B cell (primary cell): ENCODE measurements around the gene GNG7. TPM values are rescaled to one million over a fixed set of nuclear protein-coding genes. Genes with fewer than 3 reads are reported as not detected.

Experiments
- ATAC-seq: fragments of 200-7000 bp; cut with Tn5 transposase; one replicate; pipeline ENCODE4 v1.10.0; 2021; ENCODE audit warnings: low read depth, mild to moderate bottlenecking, moderate number of reproducible peaks, moderate library complexity
- CTCF ChIA-PET: fragments of 350-600 bp; sonication (Branson Sonifier 250); formaldehyde crosslinking; loops from one replicate; lab custom pipeline; 2021; ENCODE audit warnings: antibody characterized with exemption, inconsistent platforms; lab: Charles Lee
- POLR2A ChIA-PET: fragments of 350-600 bp; sonication (Branson Sonifier 250); formaldehyde crosslinking; loops from one replicate; lab custom pipeline; 2021; ENCODE audit warnings: antibody characterized with exemption; lab: Charles Lee
- DNase-seq: peaks from one replicate; pipeline ENCODE4 v3.0.0; 2013
- H2AFZ ChIP-seq: 2 replicates; pipeline ENCODE4 v1.6.1; 2012; ENCODE audit warnings: mild to moderate bottlenecking, low read depth, low read length; ENCODE audit not compliant: insufficient read depth, poor library complexity, severe bottlenecking
- H3K27ac ChIP-seq, 2 donors: 1 replicate in 1 of 2; 2 replicates in 1 of 2; pipeline ENCODE4 v1.5.1; 2012 to 2013; ENCODE audit warnings: low read length in 2 of 2, mild to moderate bottlenecking in 2 of 2, moderate library complexity in 1 of 2
- H3K27me3 ChIP-seq, 4 experiments: fragments of 200-600 bp in 1 of 4; sonication (generic) in 1 of 4; replicated peaks in 1 of 4; 1 replicate in 2 of 4; 2 replicates in 2 of 4; pipeline versions ENCODE4 v1.6.1 to v1.7.0; 2013 to 2016; ENCODE audit warnings: low read length in 3 of 4, mild to moderate bottlenecking in 2 of 4, mixed read lengths in 1 of 4, moderate library complexity in 1 of 4; ENCODE audit not compliant: insufficient read depth in 4 of 4, control insufficient read depth in 3 of 4; ENCODE audit errors: control extremely low read depth in 1 of 4
- H3K36me3 ChIP-seq, 2 experiments: replicated peaks in 1 of 2; 1 replicate in 1 of 2; 2 replicates in 1 of 2; pipeline versions ENCODE4 v1.6.1 to v1.7.1; 2013; ENCODE audit warnings: low read length in 1 of 2; ENCODE audit not compliant: insufficient read depth in 2 of 2, control insufficient read depth in 1 of 2; ENCODE audit errors: control extremely low read depth in 1 of 2, extremely low read depth in 1 of 2
- H3K4me1 ChIP-seq, 2 donors: fragments of 200-600 bp in 1 of 2; sonication (generic) in 1 of 2; 1 replicate in 1 of 2; 2 replicates in 1 of 2; pipeline versions ENCODE4 v1.5.1 to v1.6.1; 2013 to 2017; ENCODE audit warnings: low read length in 2 of 2; ENCODE audit not compliant: control insufficient read depth in 2 of 2, insufficient read depth in 2 of 2
- H3K4me2 ChIP-seq: replicated peaks from 2 replicates; pipeline ENCODE3; 2012; ENCODE audit warnings: mild to moderate bottlenecking, low read depth, low read length; ENCODE audit not compliant: poor library complexity, severe bottlenecking
- H3K4me3 ChIP-seq, 5 experiments: fragments of 200-600 bp in 1 of 5; sonication (generic) in 1 of 5; 1 replicate in 3 of 5; 2 replicates in 2 of 5; pipeline versions ENCODE4 v1.5.1 to v1.7.0; 2011 to 2016; ENCODE audit warnings: low read length in 4 of 5, mild to moderate bottlenecking in 4 of 5, low read depth in 2 of 5, control low read depth in 1 of 5, moderate library complexity in 1 of 5; ENCODE audit not compliant: insufficient read depth in 1 of 5; ENCODE audit errors: control extremely low read depth in 1 of 5, extremely low read depth in 1 of 5
- H3K79me2 ChIP-seq: fragments of 200-600 bp; sonication (generic); one replicate; pipeline ENCODE4 v1.6.0; 2016; ENCODE audit warnings: low read length; ENCODE audit not compliant: control insufficient read depth, insufficient read depth
- H3K9ac ChIP-seq: fragments of 200-600 bp; sonication (generic); 2 replicates; pipeline ENCODE4 v1.6.1; 2017; ENCODE audit warnings: mild to moderate bottlenecking, low read length, moderate library complexity
- H3K9me3 ChIP-seq, 3 donors: one replicate each; pipeline versions ENCODE4 v1.6.1 to v1.7.1; 2013; ENCODE audit warnings: low read length in 2 of 3; ENCODE audit not compliant: control insufficient read depth in 2 of 3, insufficient read depth in 1 of 3; ENCODE audit errors: control extremely low read depth in 1 of 3
- H4K20me1 ChIP-seq: 2 replicates; pipeline ENCODE4 v1.6.0; 2012; ENCODE audit warnings: mild to moderate bottlenecking, low read length; ENCODE audit not compliant: insufficient read depth, control insufficient read depth, poor library complexity, severe bottlenecking
- H3K27ac Mint-ChIP-seq: one replicate; pipeline ENCODE4 v1.8.0; 2021; ENCODE audit warnings: mixed read lengths
- H3K27me3 Mint-ChIP-seq: one replicate; pipeline ENCODE4 v1.8.0; 2021; ENCODE audit warnings: mixed read lengths
- H3K4me1 Mint-ChIP-seq: one replicate; pipeline ENCODE4 v1.8.0; 2021; ENCODE audit warnings: mixed read lengths
- H3K4me3 Mint-ChIP-seq: one replicate; pipeline ENCODE4 v1.8.0; 2021; ENCODE audit warnings: mixed read lengths
- H3K9me3 Mint-ChIP-seq: one replicate; pipeline ENCODE4 v1.8.0; 2022; ENCODE audit warnings: mixed read lengths; ENCODE audit not compliant: insufficient read depth
- EZH2 ChIP-seq: IDR thresholded peaks from 2 replicates; pipeline ENCODE4 v1.6.1; 2012; ENCODE audit warnings: borderline replicate concordance, low read depth, mild to moderate bottlenecking, moderate library complexity, low read length; ENCODE audit not compliant: insufficient read depth, poor library complexity, severe bottlenecking
- WGBS: methylation state at CpG from one replicate; pipeline ENCODE4 v1.1.5; 2013; ENCODE audit warnings: missing lambda C conversion rate; ENCODE audit not compliant: insufficient coverage; 5-methylcytosine and 5-hydroxymethylcytosine counted together
- intact Hi-C: fragments of 100-400 bp; cut with micrococcal nuclease; formaldehyde crosslinking; loops from one replicate; pipeline ENCODE4 v1.10.0; 2022
- polyA plus RNA-seq: library from polyadenylated mRNA; depleted of rRNA; stranded (reverse); fragments of >200 nt; gene quantifications from 2 replicates; pipeline ENCODE4 v1.2.3, GENCODE V29; 2012
- total RNA-seq, 2 donors: library from RNA; stranded (reverse); fragments of 120-200 nt in 1 of 2; gene quantifications; 1 replicate in 1 of 2; 2 replicates in 1 of 2; pipeline versions ENCODE4 v1.2.3 to v1.2.4, GENCODE V29; 2013 to 2022
- TF ChIP-seq, protein P1 (sequence below): fragments of 200-600 bp; IDR thresholded peaks from one replicate; pipeline ENCODE4 v1.8.0; 2022; ENCODE audit warnings: antibody characterized with exemption, mild to moderate bottlenecking

The GNG7 gene
- total and polyA plus RNA-seq, 2 donors (not counting 1 experiment from before 2014, with no cell fraction given), result 76.3 to 153 TPM

GRCh38 chr19:2726160-2726855 lies 23.8 kb upstream of the GNG7 start:
- DNase-seq (peak; percentile 20), ATAC-seq (no peak)
- H3K4me1 Mint-ChIP-seq, result peaks cover 27% of the 10 kb centered on the region
- POLR2A ChIA-PET, result interaction anchor here (0.6 to 0.7 kb wide), 2 partner anchors 412 to 455 kb away, joined by 3 to 4 read pairs; no protein-coding TSS in a partner anchor
- peaks cover 0 to 5% (median 0%) of the 10 kb centered on the region in 3 donors for H3K9me3 ChIP-seq
- peak overlapping the region; percentile 65 for H2AFZ ChIP-seq
- H3K27me3 Mint-ChIP-seq, result peaks cover 4% of the 10 kb centered on the region
- H3K27ac Mint-ChIP-seq, result no peak overlapping the region
- H3K27ac ChIP-seq, result no peak overlapping the region
- H3K27me3 ChIP-seq, result peaks cover 0 to 13% (median 5%) of the 10 kb centered on the region in 4 experiments
- CTCF ChIA-PET, result interaction anchor here (0.7 to 4.2 kb wide), 4 partner anchors 16 to 77 kb away, joined by 3 to 14 read pairs (median 12); no protein-coding TSS in a partner anchor
- no peaks in the 10 kb centered on the region for H4K20me1 ChIP-seq
- peak overlapping the region; percentile 70 for H3K4me3 Mint-ChIP-seq
- peak overlapping the region; percentile 10 for H3K9ac ChIP-seq
- no peaks in the 10 kb centered on the region for H3K36me3 ChIP-seq
- H3K79me2 ChIP-seq, result peaks cover 10% of the 10 kb centered on the region
- no peaks in the 10 kb centered on the region for H3K9me3 Mint-ChIP-seq
- 49% methylated on average over 13 of the region's 15 CpGs for WGBS
- peaks cover 27 to 34% of the 10 kb centered on the region in 2 donors for H3K4me1 ChIP-seq
- no peak for TF ChIP-seq EZH2
- TF ChIP-seq, protein P1, sequence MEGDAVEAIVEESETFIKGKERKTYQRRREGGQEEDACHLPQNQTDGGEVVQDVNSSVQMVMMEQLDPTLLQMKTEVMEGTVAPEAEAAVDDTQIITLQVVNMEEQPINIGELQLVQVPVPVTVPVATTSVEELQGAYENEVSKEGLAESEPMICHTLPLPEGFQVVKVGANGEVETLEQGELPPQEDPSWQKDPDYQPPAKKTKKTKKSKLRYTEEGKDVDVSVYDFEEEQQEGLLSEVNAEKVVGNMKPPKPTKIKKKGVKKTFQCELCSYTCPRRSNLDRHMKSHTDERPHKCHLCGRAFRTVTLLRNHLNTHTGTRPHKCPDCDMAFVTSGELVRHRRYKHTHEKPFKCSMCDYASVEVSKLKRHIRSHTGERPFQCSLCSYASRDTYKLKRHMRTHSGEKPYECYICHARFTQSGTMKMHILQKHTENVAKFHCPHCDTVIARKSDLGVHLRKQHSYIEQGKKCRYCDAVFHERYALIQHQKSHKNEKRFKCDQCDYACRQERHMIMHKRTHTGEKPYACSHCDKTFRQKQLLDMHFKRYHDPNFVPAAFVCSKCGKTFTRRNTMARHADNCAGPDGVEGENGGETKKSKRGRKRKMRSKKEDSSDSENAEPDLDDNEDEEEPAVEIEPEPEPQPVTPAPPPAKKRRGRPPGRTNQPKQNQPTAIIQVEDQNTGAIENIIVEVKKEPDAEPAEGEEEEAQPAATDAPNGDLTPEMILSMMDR, result no peak
- peak overlapping the region in 2 of 5 experiments; percentile 6 to 9 for H3K4me3 ChIP-seq
- intact Hi-C loops, result no loop called here
- peak overlapping the region; percentile 62 for H3K4me2 ChIP-seq

- H3K4me1 ChIP-seq, result peaks cover 42 to 50% of the 10 kb centered on the region in 2 donors
- H3K27me3 ChIP-seq, result peaks cover 0 to 17% (median 8%) of the 10 kb centered on the region in 4 experiments
- POLR2A ChIA-PET, result no interaction called here
- H3K79me2 ChIP-seq, result peaks cover 6% of the 10 kb centered on the region
- Mint-ChIP-seq H3K9me3 (no peaks in the 10 kb centered on the region), H3K4me1 (peaks cover 36% of the 10 kb centered on the region), H3K27me3 (peaks cover 4% of the 10 kb centered on the region), H3K4me3 (no peak overlapping the region), H3K27ac (no peak overlapping the region)
- CTCF ChIA-PET, result interaction anchor here (1.1 to 3.8 kb wide), 2 partner anchors 25 to 75 kb away, joined by 3 to 14 read pairs; no protein-coding TSS in a partner anchor
- WGBS, result 83% methylated on average over 7 of the region's 7 CpGs
- H2AFZ ChIP-seq, result no peak overlapping the region
- TF ChIP-seq, protein P1, result no peak
- TF ChIP-seq EZH2, result no peak
- DNase-seq, result peak; percentile 6
- intact Hi-C loops, result no loop called here
- H3K4me3 ChIP-seq, result no peak overlapping the region
- ATAC-seq, result no peak
- H3K27ac ChIP-seq, result no peak overlapping the region
- H3K9me3 ChIP-seq, result peaks cover 0 to 5% (median 0%) of the 10 kb centered on the region in 3 donors
- no peak overlapping the region for H3K4me2 ChIP-seq
- H4K20me1 ChIP-seq, result peaks cover 8% of the 10 kb centered on the region
- no peaks in the 10 kb centered on the region for H3K36me3 ChIP-seq
- H3K9ac ChIP-seq, result no peak overlapping the region
Measured at GRCh38 chr19:2724148-2724557, 21.7 kb upstream of the GNG7 start.
